Measurements from ENCODE around the gene HLA-DRB5.
"Not testable (repeated sequence)": the region's sequence is repeated elsewhere in the genome, so short reads cannot be mapped to it uniquely, and the experiment has no call there.

HLA-DRB5 gene

GRCh38 chr6:32529697-32530430 lies at the start of gene HLA-DRB5:
HLA-DRB5 (minus strand) TSS chr6:32530287; CDS start chr6:32530224, 63 bp downstream.
- DNase-seq, result no peak

DNA sequence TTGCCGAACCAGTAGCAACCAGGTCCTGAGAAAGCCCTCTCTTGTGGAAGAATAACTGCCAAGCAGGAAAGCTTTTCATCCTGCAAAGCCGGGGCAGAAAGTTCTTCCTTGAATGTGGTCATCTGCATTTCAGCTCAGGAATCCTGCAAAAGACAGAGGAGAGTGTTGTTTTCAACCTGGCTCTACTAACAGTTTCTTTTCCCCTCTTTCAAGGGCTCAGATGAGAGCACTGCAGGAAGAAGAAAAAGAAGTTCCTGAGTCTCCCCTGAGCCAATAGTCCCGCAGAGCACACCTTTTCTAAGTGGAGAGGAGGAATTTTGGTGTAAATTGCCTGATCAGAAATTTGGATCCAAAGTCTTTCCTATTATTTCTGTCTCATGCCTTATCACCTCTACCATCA lies 48.9 kb upstream of the HLA-DRB5 start:
- no peak for DNase-seq

DNA sequence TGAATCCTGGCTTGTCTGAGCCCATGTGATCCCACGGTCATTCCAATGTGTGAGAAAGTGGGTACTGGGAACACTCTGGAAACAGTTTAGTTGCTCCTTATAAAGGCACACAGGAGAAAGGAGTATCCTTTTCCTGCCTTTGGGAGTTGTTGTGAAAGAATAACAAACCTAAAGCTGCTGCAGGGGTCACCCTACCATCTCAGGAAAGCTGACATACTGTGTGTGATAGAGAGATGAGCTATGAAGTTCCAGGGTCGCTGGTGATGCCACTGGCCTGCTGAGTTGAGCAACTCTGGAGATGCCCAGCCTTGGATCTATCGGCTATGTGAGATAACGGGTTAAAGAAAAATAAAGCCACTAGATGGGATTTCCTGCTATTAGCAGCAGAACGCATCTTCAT lies 47.4 kb upstream of the HLA-DRB5 start:
- DNase-seq, result not testable (repeated sequence)

- no peak for DNase-seq
Observed at GRCh38 chr6:32576250-32576649, 46.2 kb upstream of the HLA-DRB5 start.

DNA sequence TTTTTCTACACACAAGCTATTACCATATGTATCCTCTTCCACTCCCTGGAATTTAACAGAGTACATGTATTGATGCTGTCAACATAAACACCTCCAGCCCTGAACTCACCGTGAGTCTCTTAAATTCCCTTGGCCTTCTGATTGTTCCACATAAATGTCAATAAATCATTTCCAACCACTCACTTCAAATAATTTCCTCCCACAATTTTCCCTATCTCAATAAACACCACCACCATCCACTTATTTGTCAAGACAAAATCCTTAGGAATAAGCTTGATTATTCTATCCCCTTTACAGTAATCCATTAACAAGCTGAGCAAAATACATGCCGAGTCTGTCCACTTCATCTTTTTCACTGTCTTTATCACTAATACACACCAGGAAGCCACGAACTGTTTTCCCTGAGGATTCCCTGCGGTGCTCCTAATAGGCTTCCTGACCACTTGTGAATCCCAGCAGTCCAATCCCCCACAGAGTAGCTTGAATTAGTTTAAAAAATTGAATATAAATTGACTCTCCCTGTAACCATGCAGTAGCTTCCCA lies 40.3 kb upstream of the HLA-DRB5 start:
- DNase-seq, result no peak

GRCh38 chr6:32568561-32568960 lies 38.5 kb upstream of the HLA-DRB5 start:
- DNase-seq, result no peak

DNA sequence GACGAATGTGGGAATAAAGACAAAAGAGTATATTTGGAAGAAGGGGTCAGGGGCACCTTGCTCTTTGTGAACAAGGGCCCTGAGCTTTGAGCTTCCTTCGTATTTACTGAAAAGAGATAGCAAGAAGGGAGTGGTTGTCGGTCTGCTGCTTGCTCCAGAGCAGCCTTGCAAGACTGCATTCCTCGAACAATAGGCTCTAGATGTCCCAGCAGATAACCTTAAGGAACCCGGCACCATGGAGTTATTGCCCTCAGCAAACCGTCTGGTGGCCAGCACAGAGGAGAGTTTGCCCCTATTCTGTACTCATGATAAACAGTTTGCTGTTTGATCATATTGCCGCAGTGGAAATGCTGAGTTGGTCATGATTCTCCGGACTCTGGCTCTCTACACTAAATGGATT lies 36.9 kb upstream of the HLA-DRB5 start:
- no peak for DNase-seq

GRCh38 chr6:32565511-32565910 lies 35.4 kb upstream of the HLA-DRB5 start:
- no peak for DNase-seq

GRCh38 chr6:32562940-32563339 lies 32.9 kb upstream of the HLA-DRB5 start:
- DNase-seq, result no peak

- no peak for DNase-seq
Observed at GRCh38 chr6:32559747-32560146, 29.7 kb upstream of the HLA-DRB5 start.

GRCh38 chr6:32558426-32559057 lies 28.5 kb upstream of the HLA-DRB5 start:
- DNase-seq, result no peak

DNA sequence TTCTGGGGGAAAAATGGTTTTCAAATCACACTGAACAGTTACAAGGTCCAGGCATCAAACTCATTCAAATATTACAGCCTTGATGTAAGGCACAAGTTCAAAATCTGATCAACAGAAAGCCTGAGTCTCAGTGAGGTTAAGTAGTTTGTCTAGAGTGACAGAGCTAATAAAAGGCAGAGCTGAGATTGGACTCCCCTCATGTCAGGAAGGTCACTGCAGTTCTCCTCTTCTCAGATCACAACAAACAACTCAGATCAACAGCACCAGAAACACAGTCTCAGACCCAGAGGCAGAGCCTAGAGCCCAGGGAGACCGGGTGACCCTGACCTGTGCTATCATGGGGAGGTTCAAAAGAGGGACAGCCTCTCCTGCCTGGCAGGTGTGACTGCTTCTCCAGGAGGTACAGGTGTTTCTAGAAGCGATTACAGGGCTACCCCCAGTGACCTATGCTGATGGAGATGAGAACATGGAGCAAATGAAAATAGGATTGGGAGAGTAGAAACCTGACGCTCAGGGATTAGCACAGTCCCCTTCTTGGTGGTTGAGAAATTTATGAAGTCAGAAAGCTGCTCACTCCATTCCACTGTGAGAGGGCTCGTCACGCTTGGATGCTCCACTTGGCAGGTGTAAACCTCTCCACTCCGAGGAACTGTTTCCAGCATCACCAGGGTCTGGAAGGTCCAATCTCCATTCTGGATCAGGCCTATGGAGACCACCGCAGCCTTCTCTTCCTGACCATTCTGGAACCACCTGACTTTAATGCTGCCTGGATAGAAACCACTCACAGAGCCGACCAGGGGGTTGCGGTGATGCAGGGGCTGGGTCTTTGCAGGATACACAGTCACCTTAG lies 24.3 kb upstream of the HLA-DRB5 start:
- no peak for DNase-seq

- no peak for DNase-seq
Observed at GRCh38 chr6:32553037-32553742, 23.1 kb upstream of the HLA-DRB5 start.

DNA sequence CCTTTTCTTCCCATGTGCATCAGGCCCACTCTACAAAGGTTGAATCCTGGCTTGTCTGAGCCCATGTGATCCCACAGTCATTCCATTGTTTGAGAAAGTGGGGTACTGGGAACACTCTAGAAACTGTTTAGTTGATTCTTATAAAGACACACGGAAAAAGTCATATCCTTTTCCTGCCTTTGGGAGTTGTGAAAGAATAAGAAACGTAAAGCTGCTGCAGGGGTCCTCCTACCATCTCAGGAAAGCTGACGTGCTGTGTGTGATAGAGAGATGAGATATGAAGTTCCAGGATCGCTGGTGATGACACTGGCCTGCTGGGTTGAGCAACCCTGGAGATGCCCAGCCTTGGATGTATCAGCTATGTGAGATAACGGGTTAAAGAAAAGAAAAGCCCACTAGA lies 21.3 kb upstream of the HLA-DRB5 start:
- DNase-seq, result no peak

- no peak for DNase-seq
Observed at GRCh38 chr6:32539839-32540238, 9.8 kb upstream of the HLA-DRB5 start.

- DNase-seq, result not testable (repeated sequence)
Observed at GRCh38 chr6:32530431-32530793, 325 bp upstream of the HLA-DRB5 start.

GRCh38 chr6:32522302-32523047 lies 7.6 kb downstream of the HLA-DRB5 start:
- no peak for DNase-seq

DNA sequence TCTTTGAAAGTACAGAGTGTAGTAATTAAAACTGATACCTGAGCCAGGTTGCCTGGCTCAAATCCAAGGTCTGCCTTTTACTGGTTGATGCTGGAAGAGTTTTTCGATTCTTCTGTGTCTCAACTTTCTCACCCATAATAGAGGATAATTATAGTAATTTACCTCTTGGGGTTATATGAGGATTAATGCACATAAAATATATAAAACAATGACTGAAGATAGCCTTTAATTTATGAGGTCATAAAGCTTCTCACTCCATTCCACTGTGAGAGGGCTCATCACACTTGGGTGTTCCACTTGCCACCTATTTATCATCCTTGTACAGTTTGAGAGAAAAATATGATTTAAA lies 10.2 kb downstream of the HLA-DRB5 start:
- DNase-seq, result no peak

DNA sequence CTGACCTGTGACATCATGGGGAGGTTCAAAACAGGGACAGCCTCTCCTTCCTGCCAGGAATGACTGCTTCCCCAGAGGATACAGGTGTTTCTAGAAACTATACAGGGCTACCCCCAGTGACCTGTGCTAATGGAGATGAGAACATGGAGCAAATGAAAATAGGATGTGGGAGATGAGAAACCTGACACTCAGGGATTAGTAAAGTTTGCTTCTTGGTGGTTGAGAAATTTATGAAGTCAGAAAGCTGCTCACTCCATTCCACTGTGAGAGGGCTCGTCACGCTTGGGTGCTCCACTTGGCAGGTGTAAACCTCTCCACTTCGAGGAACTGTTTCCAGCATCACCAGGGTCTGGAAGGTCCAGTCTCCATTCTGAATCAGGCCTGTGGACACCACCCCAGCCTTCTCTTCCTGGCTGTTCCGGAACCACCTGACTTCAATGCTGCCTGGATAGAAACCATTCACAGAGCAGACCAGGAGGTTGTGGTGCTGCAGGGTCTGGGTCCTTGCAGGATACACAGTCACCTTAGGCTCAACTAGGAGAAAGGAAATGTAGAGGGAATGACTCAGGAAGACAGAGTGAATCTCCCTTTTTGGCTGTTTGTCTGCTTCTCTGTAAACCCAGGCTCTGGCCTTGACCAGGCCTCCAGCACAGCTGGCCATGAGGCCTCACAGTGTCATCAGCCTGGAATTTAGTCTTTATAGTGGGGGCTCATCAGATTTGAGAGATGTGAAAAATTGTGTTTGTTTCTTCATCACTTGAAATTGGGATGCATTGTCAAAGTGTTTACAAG lies 10.8 kb downstream of the HLA-DRB5 start:
- DNase-seq, result no peak

DNA sequence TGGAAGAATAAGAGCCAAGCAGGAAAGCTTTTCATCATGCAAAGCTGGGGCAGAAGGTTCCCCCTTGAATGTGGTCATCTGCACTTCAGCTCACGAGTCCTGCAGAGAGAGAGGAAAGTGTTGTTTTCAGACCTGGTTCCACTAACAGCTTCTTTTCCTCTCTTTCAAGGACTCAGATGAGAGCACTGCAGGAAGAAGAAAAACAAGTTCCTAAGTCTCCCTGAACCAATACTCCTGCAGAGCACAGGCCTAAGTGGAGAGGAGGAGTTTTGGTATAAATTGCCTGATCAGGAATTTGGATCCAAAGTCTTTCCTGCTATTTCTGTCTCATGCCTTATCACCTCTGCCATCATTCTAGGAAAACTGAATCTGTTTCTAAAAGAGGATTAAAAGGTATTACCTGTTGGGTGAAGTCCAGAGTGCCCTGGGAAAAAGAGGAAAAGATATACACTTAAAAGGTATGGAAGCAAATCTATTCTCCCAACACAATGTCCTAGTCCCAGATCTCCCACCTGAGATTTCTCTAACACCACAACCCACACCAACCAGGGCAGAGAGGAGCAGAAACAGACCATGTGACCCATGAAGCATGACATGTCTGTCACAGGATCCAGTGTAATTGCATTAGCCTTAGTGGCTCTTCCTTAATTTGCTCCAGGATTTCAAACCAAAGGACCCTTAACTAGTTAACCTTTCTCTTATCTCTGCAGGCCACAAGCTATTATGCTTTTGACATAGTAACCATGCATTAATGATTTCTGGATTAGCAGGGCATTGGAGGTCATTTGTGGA lies 12.2 kb downstream of the HLA-DRB5 start:
- no peak for DNase-seq

DNA sequence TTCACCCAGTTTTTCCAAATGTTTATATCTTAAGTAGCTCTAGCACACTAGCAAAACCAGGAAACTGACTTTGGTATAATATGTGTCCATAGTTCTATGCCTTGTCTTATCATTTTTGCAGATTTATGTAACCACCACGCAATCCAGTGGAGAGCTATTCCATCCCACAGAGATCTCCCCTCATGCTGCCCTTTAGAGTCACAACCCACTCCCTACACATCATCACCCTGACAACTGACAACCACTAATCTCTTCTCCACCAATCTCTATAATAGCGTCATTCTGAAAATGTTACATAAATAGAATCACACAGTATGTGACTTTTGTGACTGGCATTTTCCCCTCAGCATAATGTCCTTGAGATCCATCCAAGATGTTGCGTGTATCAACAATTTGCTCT lies 29.1 kb downstream of the HLA-DRB5 start:
- DNase-seq, result no peak
